NCI-H1930 (cell line): ENCODE results near the gene POFUT2.
"Not testable (repeated sequence)": the region's sequence is repeated elsewhere in the genome, so short reads cannot be mapped to it uniquely, and the experiment has no call there.

ENCODE experiments used
- DNase-seq, 2 experiments: peaks; one replicate each; lab custom pipeline; 2025; lab: John Stamatoyannopoulos, UW

Gene POFUT2

DNA sequence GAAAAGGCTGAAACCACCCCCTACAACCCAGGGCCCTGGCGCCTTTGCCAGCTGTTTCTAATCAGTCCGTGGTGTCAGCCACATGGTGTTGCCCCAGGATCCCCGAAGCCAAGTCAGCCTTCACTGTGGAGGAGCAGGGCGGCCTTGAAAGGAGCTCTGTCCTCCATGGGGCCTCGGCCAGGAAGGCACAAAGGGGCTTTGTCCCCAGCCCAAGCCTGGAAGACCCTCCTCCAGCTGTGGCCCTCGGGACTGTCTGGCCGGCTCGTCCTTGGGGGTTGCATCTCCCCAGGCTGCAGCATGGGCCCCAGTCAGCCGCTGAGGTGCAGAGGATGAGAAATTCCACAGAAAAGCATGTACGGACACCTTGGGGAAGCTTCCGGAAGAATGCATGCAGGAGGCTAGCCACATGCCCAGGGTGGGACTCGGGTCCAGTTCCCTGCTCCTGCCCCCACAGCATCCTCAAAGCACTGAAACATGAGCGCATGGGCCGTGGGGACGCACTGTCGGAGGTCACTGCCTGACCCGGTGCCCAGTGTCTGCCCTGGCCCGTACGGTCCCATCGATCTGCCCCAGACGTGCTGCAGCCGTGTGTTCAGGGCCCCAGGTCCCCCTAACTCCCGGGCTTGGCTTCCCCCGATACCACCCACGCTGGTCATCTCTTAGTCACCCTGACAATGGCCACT, 38.6 kb upstream of the POFUT2 start:
- DNase-seq: no peak

DNA sequence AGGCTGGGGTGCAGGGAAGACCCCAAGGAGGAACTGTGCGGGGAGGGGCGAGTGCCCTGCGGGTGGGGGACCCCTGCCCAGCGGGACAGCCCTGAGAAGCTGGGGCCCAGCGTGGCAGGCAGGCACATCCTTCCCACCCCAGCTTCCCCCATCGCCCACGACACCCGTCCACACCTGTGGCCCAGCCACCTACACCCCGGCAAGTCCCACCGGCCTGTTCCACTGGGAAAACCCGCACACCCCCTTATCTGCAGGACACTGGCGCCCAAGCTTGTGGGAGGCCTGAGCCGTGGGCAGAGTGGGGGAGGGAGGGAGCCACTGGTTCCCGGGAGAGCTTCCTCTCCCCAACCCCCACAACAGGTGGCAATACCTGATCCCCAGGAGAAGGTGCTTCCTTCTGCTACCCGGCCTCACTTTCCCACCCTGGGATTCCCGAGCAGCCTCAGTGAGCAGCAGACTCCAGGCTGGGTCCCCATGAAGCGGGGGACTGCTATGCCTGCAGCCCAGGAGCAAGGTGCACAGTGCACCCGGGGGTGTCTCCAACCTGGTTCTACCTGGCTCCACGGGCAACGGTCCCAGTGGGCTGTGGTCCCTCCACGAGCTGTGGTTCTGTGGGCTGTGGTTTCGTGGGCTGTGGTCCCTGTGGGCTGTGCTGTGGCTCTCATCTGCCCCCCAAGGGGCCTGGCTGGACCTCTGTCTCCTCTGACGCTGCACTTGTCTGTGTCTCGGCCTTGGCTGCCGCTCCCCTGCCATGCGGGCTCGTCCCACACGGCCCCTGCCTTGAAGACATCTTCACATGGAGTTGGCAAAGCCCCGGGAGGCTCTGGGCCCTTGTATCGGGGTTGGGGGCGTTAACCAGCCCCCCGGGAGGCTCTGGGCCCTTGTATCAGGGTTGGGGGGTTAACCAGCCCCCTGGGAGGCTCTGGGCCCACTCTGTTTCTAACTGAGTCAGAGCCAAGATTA, 37.8 kb upstream of the POFUT2 start:
- DNase-seq: no peak

DNA sequence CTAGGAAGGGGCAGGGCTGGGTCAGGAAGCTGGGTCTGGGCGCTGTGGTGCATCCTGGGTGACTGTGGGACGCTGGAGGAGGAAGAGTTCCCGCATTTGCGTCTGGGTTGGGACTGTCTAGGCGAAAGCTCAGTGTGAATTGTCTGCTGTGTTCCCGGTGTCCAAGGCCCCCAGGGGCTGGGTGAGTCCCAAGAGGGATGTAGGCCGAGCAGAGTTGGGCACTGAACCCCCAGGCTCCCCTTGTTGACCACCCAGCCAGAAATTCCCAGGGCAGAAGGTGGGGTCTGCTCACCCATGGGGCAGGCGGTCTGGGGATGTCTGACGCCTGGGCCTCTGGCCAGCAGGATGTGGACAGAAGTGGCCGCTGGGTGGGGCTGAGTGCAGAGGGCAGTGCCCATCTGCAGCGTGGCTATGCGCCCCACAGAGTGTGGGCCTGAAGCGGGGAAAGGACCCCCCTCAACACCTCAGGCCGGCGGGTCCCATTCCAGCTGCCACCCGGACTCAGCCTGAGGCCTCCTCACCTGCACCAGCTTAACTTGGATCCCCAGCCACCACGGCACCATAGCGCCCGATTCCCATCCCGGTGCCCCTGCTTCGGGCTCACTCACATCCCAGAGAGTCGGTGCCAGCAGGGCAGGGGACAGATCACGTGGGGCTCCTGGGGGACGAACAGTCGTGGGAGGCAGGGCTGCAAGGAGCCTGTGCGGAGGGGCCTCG, 37.0 kb upstream of the POFUT2 start:
- no peak for DNase-seq

DNA sequence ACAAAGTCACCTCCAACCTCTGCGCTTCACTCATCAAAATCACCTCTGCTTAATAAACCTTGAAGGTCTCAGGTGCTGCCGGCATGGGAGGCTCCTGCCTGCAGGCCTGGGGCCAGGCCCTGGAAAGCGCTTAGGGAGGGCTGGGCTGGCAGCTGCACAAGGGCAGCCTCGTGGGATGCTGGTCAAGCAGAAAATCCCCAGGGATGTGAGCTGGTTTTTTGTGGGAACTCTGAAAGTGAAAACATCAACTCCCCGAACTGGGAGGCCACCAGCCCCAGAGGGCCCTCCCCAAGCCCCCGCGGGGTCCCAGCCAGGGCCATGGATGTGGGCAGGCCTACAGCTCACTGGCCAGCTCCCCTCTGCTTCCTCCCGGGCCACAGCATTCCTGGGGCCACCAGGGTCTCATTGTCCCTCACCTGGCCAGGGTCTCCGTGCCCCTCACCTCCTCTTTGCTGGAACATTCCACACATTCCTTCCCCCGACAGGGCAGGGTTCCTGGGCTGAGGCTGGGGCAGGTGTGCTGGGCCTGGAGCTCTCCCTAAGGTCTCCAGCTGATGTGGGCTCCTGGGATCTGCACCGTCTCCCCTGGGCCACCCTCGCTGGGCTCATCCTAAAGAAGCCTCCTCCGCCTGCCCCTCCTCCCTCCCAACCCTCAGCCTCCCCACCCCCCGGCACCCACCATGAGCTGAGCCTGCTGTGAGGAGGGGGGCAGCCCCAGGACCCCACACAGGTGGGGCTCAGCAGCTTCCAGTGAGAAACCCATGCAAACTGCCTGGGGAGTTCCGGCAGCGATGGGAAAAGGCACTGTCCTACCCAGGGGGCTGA, 36.0 kb upstream of the POFUT2 start:
- no peak for DNase-seq

DNA sequence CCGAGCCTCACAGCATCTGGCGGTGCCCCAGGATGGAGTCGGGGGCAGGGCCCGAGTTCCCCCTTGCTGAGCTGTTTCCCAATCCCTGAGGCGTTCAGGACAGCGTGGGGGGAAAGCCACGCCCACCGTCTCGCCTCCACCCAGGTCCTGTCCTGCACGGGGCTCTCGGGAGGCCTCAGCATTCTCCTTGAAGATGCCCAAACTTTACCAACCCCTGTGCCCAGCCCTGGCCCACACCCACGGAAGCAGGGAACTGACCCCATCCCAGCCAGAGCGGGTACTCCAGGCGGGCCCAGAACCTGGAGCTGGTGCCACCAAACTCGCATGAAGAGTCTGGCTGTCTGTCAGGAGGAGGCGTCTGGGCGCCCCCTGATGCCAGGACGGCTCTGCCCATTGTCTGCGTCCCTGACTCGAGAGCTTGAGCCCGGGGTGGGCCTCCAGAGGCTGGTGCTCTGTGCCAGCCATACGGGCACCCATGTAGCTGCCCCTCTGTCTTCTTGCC, 35.3 kb upstream of the POFUT2 start:
- no peak for DNase-seq

DNA sequence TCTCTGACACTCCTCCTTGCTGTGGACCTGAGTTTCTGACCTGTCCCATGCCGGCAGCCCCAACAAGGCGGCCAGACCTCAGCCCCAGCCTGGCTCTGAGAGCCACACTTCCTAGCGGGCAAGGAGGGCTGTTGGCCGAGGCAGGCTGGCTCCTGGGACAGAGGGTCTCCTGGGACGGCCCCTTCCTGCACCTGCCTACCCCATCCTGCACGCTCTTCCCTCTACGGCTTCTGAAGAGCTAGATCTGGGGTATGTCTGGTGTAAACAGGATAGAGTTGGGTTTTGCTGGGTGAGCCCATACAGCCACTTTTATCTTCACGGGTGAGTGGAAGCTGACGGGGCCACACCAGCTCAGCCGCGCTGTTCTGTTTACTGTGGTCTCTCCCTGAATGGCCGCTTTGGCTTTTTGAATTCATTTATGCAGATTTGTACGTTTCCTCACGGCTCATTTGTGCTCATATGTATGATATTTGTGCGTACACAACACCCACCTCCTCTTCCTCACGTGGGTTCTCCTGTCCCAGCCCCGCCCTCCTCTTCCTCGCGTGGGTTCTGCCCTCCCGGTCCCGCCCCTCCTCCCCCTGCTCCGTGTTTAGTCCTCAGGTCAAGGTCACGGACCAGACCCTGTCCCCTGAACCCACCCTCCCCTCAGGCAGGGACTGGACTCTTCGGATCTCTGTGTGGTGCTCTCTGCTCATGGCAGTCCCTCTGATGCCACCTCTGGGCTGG, 34.7 kb upstream of the POFUT2 start:
- no peak for DNase-seq

DNA sequence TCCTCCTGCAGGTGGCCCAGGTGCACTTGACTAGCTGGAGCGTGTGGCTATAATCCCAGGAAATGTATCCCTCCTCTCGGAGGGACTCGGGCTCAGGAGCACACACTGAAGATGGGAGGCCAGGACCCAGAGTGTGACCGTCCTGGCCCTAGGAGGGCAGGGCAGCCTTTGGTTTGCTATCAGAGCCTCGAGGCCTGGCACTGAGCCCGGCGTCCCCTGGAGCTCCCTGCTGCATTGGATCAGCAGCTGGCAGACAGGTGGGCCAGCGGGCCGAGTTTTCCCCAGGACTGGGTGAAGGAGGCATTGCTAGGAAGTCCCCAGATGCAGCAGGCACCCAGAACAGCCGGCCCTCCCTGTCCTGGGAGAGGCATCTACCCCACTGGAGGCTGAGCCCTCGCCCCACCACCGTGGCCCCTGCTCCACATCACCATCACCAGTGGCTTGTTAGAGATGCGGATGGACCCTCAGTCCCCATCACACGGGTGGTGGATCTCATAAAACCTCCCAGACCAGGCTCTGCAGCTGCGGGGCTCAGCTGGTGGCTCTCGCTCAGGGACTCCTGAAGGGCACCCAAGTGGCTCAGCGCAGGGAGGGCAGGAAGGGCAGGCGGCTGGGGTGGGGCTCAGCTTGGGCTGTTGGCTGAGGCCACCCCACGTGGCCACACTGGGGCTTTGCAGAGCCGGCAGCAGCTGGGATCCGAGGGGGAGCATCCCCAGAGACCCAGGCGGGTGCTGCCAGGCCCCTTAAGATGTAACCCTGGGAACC, 32.7 kb upstream of the POFUT2 start:
- DNase-seq: no peak

DNA sequence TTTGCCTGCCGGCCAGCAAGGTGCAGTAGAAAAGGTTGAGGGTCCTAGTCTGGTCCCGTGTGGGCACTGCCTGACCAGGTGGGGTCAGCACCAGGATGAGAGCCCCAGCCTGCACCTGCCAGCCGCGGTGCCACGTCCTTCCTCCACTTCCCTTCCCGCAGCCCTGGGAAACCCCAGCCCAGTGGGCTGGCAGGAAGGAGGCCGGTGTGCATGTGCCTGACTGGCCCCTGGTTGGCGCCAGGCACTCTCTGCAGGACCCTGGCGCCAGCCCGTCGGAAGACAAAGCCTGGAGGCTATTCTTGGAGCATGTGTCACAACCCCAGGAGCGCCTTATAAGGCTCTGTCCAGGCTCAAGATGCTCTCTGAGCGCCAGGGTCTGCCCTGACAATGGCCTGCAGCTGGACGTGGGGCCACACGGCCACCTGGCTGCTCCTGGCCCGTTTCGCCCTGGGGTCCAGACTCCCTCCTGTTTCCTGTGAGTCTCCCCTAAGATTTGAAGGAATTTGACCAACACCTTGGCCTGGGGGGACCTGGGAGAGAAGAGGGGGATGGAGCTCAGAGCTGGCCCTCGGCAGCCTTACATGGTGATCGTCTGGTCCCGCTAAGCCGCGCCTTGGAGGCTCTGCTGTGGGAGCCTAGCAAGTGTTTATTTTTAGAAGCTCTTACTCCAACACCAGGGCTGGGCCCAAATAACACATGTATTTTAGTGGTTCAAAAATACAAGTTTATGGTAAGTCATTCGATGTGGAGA, 31.9 kb upstream of the POFUT2 start:
- no peak for DNase-seq

DNA sequence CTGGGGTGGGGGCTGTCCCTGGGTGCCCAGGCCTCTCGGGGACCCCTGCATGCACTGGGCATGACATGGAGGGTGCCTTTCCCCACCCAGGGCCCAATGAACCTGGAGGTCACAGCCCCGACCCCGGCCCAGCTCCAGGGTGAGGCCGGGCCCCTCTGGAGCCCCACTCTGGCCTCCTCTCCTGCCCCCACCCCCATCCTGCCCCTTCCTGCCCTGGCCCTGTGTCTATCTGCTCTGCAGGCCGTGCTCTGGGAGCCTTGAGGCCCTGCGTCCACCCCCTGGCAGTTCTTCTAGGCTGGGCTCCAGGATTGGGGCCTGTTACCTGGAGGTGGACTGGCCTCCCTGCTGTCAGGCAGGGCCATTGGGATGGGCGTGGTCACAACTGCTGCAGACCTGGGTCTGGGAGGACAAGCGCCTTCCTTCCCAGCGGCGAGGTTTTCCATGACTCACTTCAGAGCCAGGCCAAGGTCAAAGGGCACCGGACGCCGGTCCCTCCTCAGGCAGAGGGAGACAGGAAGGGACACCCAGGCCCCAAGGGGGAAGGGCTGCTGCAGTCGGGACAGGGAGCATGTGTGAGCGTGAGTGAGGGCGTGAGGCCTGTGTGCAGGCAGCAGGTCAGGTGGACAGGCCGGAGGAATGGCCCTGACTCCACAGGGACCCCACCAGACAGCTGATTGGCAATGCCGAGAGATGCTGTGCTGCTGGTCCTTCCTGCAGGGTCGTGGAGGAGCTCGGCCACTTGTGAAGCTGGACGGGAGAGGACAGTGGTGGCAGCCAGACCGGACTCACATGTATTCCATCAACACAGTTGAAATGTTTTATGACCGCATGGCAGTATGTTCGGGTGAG, 31.1 kb upstream of the POFUT2 start:
- DNase-seq: no peak

DNA sequence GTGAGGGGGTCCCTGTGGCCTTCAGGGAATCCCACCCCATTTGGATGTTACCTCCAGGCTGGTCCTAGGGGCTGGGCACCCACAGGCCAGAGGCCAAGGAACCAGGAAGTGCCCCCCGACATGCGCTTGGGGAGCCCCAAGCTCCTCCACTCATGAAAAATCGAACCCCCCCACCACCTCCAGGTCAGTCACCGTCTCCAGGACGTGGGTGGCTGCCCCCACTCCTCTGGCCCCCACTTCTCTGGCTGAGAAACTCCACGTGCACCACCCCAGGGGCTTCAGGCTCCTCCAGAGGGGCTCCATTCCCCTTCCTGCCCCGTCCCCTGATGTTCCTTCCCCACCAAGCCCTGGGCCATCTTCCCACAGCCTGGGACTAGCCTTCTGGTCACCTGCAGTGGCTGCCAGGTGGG, 30.5 kb upstream of the POFUT2 start:
- no peak for DNase-seq

DNA sequence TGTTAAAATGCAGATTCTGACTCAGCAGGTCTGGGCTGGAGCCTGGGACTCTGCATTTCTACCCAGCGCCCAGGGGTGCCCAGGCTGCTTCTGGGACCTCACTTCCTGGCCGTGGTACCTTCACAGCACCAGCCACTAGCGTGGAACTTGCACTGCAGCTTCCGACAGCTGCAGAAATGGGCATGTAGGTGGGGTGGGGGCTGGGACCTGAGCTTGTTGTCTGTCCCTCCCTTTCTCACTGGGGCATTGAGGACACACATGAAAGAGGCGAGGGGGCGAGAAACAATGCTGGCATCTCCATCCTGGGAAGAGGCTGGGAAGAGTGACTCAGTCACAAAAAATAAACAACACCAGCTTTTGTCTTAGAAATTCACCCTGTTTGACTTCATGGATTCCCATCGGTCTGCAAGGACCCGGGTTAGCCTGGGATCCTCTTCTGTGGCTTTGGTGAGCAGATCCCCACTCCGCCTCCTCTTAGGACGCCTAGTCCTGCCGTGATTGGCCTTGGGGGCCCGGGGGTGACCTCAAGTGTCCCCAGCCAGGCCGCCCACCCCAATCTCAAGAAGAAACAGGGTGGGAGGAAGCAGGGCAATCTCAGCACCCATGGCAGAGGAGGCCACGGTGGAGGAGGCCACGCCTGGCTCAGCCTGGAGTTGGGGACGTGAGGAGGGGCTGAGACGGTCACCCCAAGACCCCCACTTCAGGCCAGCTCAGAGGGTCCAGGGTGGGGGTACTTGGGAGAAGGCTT, 29.9 kb upstream of the POFUT2 start:
- no peak for DNase-seq

DNA sequence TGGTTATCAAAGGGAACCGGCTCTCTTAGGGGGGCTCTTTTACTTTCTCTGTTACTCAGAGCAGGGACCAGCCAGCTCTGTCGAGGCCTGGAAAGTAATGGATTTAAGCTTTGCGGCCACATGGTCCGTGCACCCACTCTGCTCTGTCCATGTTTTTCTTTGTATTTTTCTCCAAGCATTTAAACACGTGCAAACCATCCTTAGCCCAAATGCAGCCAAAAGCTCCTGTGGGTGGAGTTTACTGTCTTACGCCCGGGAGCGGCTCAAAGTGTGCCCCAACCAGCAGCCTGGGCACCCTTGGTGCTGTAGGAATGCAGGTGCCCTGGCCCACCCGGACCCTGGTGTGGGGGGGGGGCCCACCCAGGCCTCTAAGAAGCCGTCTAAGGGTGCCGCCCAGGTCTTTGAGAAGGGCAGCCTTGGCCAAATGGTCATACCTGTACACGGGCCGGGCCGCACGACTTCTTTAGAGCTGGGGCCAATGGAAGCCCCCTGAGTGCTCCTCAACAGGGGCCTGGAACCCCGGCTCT, 29.2 kb upstream of the POFUT2 start:
- DNase-seq: no peak

DNA sequence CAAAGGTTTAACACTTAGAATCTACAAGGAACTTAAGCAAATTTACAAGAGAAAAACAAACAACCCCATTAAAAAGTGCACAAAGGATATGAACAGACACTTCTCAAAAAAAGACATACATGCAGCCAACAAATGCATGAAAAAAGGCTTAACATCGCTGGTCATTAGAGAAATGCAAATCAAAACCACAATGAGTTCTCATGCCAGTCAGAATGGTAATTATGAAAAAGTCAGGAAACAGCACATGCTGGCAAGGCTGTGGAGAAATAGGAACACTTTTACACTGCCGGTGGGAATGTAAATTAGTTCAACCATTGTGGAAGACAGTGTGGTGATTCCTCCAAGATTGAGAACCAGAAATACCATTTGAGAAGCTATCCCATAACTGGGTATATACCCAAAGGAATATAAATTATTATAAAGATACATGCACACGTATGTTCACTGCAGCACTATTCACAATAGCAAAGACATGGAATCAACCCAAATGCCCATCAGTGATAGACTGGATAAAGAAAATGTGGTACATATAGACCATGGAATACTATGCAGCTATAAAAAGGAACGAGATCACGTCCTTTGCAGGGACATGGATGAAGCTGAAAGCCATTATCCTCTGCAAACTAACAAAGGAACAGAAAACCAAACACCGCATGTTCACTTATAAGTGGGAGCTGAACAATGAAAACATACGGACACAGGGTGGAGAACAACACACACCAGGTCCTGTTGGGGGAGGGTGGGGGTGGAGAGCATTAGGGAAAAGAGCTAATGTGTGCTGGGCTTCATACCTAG, 28.2 kb upstream of the POFUT2 start:
- not testable (repeated sequence) for DNase-seq

DNA sequence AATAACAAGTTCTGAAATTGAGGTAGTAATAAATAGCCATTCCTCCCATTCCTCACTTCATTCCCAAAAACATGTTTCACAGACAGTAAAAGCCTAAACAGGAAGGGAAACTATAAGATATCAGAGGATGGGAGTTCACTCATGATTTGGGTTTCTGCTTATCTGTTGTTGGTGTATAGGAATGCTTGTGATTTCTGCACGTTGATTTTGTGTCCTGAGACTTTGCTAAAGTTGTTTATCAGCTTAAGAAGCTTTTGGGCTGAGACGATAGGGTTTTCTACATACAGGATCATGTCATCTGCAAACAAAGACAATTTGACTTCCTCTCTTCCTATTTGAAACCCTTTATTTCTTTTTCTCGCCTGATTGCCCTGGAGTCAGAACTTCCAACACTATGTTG, 26.0 kb upstream of the POFUT2 start:
- DNase-seq: no peak

DNA sequence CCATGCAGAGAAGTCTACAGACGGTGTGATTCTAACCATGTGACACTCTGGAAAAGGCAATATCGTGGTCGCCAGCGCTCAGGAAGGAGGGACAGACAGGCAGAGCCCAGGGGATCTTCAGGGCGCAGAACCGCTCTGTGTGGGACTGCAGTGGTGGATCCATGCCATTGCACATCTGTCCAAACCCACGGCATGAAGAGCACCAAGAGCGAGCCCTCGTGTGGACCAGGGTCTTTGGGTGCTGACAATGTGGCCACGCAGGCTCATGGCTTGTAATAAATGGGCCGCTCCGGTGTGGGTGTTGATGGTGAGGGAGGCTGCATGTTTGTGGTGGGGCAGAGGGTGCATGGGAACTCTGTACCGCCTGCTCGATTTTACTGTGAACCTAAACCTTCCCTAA, 25.3 kb upstream of the POFUT2 start:
- DNase-seq: no peak

DNA sequence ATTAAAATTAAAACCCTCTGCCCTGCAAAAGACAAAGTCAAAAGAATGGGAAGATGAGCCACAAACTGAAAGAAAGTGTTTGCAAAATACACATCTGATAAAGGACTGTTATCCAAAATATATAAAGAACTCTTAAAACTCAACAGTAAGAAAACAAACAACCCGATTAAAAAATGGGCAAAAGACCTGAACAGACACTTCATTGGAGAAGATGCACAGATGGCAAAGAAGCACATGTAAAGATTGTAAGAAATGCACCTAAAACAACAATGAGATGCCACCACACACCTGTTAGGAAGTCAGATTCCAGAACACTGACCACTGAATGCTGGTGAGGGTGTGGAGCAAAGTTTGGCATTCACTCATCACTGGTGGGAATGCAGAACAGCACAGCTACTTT, 24.6 kb upstream of the POFUT2 start:
- no peak for DNase-seq

DNA sequence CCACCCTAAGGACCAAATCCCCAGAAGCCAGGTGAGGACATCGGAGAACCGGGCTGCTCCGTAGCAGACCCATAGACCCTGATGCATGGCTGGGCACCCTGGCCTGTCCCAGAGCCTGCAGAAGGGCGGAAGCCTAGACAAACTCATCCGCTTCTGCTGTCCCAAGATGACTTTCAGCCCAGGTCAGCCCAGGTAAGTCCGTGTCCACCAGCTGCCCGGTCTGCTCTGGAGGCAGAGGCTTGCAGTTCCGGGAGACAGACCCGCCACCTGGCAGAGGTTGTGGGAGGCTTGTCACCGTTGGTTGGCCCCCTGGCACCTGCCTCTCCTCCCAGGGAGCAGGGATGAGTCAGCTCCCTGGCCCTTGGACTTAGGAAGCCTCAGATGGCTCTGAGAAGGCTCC, 22.8 kb upstream of the POFUT2 start:
- DNase-seq: no peak
